T-helper 22 cell (primary cell): ENCODE data around the gene SEBOX.

Experiments used
- DNase-seq: peaks from one replicate; pipeline ENCODE4 v3.0.0-alpha.2; 2020; ENCODE audit warnings: low read depth

SEBOX gene

DNA sequence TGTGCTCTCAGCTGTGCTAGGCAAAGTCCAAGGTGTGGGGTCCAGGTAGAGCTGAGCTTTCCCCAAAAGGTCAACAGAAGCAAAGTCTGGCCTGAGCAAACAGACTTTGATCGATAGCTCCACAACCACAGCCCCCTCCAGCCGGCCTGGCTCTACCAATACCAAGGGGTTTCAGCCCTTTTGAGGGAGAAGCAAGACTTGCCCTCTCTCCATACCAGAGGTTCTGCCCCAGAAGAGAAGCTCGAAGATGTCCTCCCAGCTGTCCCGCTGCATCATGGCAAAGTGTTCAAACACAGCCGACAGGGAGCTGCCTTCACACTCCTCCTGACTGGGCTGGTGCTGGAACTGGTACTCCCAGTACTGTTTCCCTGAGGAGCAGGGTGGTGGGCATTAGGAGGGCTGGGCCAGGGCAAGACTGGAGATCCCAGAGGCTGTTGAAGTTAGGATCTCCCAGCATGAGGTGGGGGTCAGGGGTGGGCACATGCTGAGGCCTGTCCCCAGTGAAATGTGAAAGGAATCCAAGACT lies 3.4 kb upstream of the SEBOX start:
- no peak for DNase-seq

- no peak for DNase-seq
Measured at GRCh38 chr17:28367641-28368305, 2.8 kb upstream of the SEBOX start.

- no peak for DNase-seq
Measured at GRCh38 chr17:28366605-28367004, 1.6 kb upstream of the SEBOX start.

GRCh38 chr17:28365487-28365886 lies 488 bp upstream of the SEBOX start:
- no peak for DNase-seq

DNA sequence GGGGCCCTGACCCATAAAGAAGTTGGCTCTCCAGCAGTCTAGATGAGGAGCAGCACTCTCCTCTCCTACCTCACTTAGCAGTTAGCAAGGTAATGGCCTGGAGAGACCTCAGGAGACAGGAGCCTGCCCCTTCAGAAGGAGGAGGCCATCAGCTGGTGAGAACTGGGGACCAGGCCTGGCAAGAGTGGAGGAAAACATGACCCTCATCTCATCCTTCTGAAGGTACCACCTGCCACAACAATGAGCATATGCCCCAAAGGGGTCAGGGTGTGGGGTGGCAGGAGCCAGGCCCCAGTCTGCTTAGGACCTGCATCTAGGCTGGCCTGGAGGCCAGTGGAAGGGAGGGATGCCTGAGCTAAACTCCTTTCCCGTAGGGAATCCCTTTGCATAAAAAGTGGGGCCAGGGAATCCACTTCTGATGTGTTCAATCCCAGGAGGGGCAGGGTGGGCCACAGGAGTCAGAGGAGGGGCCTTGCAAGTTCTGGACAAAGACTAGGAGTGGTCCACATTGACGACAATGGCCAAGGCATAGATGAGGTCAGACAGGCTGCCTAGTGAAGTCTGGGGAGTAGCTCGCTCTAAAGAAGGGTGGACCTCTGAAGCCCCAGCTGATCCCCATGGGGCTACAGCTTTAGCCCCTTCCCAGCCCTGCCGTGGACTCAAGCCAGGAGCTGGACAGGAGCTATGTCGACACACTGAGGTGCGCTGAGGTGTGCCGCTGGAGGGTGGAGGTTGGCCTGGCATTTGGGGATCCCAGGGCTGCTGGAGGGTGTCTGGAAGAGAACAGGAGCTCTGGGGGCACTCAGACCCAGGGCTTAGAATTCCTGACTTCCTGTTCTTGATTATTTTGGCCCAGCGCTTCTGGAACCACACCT lies 986 bp downstream of the SEBOX start:
- no peak for DNase-seq

- DNase-seq: no peak
Measured at GRCh38 chr17:28363186-28363585, 1.8 kb downstream of the SEBOX start.

- DNase-seq: no peak
Measured at GRCh38 chr17:28357901-28358197, 7.2 kb downstream of the SEBOX start.

DNA sequence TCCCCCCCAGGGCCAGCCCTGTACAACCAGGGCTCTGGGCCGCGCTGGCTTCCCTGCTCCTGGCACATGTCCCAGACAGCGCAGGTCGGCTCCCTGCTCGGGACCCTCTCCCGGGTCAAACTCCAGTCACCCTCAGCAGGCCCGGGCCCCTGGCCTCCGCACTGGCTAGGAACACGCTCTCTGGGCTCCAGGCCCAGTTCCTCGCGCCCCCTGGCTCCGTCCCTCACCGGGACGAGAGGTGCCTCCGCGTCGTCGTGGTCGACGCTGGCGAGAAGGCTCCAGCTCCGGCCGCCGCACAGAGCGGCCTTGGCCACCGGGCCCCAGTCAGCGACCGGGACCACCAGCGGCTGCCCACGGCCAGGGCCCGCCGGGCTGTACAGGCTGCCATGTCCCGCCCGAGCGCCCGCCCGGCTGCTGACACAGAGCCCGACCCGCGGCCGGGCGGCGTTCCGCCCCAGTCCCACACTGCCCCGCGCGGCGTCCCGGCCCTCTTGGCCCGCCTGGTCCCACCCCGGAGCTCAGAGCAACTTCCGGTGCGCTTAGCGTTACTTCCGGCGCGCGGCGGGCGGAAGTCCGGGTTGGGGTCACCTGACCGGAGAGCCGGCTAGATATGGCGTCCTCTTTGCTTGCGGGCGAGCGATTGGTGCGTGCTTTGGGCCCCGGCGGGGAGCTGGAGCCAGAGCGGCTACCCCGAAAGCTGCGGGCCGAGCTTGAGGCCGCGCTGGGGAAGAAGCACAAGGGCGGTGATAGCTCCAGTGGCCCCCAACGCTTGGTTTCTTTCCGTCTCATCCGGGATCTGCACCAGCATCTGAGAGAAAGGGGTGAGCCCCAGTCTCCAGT lies 7.7 kb downstream of the SEBOX start, which contains the start of gene POLDIP2:
Gene POLDIP2, minus strand, starts transcription at position 467 of the 840 bp plus-strand sequence. Its CDS starts 79 bp downstream, at position 388.
- DNase-seq: peak; percentile 92

DNA sequence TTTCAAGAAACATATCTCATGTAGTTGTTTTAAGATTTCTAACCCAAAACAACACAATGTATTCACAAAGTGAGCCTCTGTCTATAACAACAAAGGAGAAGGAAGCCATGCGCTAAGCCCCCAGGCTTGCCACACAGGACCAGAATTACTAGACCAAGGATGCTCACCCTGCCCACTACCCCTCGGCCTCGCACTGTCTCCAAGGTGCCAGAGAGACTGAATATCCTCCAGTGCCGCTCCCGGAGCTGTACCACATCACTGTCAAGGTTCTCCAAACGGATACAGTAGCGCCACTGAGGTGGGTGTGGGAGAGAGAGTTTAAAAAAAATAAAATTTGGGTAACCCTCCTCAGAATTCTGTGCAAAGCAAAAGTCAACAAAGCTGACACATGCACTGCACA lies 14.7 kb downstream of the SEBOX start:
- no peak for DNase-seq

GRCh38 chr17:28348979-28349378 lies 16.0 kb downstream of the SEBOX start:
- DNase-seq: no peak

- no peak for DNase-seq
Measured at GRCh38 chr17:28347261-28347891, 17.6 kb downstream of the SEBOX start.

DNA sequence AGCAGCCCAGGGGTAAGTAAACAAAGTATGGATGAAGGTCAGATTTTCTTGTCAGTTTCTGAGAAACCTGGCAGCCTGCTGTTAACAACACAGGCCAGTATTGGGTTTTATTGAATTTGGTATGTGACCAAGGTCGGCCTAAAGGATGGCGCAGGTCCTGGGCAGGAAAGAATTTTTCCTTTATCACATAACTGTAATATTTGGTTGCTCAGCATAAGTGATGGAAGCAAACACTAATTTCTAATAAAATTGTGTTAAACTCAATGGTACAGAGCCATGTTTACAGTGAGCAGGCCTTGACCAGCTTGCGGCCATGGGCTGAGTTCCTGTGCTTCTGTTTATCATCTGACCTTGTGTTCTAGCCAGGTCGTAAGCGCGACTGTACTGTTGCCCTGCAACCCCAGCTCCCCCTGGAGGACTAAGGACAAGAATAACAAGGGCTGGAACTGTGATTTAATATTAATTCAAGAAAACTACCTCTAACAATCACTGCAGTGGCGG lies 18.2 kb downstream of the SEBOX start:
- DNase-seq: no peak

DNA sequence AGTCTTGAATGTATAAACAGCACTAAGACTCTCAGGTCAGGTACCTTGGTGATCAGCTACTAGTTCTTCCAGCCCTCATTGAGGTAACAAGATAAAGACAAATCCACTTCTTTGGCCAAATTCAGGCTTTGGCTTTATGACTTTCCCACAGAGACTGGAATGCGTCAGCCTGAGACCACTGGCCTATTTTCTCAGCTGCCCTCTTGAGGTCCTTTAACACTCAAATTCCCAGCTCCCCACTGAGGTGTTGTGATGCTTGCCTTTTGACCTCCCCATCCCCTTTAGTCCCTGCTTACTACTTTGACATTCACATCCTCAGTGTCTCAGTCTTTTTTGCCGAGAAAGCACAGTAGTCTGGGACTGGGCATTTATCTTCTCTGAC lies 18.8 kb downstream of the SEBOX start:
- DNase-seq: no peak

DNA sequence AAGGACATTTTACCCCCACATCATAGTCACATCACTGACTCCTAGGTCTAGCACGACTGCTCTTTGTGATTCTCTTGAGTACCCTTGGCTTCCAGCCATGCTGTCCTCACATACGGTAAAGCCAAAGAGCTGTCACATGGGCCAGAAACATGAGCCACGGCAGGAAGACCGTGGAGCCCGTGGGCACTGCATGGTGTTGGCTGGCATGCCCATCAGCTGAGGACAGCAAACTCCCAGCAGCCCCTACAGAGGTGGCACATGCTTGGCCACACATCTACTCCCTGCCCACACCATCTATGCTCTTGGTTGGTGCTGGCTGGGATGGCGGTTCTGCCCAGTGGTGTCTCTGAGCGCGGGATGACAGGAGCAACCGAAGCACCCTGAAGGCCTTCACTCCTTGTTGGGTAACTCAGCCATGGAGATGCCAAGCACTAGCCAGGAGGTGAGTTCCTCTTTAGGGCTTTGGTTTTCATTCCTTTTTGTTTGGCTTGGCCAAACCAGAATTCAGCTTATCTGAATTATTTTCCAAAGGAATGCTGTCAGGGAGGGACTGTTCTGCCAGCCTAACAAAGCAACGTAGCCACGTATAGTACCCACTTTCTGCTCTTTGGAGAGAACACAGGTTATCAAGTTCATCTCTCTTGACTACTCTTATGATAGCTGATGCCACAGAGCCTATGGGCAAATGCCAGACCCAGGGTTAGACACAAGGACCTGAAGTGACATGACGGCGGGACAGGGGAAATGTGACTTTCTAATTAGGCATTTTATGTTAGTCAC lies 19.4 kb downstream of the SEBOX start:
- no peak for DNase-seq

GRCh38 chr17:28344435-28344901 lies 20.5 kb downstream of the SEBOX start:
- DNase-seq: no peak

- DNase-seq: no peak
Measured at GRCh38 chr17:28344011-28344410, 21.0 kb downstream of the SEBOX start.

DNA sequence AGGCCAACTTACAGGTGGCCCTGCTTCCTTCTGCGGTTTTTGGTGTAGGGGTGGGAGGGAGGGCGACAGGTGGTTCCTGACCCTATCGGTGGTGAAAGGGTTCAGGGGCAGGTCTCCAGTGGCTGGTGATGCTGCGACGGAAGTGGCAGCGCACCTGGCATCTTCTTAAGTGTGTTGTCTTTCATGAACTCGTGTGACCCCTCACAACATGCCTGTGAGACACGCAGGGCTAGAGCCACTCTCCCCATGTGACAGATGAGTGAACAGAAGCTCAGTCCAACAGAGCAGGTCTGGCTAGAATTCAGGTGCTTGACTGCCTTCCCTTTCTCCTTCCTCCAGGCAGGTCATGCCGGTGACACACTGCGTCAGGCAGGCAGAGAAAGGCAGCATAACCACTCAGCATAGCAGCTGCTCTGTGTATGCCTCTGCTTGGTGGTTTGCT lies 21.5 kb downstream of the SEBOX start:
- DNase-seq: no peak

DNA sequence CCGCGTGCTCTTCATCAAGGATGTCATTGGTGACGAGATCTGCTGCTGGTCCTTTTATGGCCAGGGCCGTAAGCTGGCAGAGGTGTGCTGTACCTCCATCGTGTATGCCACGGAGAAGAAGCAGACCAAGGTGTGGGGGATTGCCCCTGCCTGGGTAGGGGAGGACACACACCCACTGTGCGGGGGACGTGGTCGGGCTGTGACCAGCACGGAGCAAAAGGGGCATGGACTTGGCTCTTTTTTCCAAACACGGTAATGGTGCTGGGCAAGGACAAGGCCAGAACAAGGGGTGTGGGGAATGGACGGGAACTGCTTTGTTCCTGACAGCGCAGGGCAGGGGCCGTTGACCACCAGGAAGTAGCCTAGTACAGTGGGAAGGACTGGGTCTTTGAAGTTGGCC lies 22.7 kb downstream of the SEBOX start:
- DNase-seq: no peak

DNA sequence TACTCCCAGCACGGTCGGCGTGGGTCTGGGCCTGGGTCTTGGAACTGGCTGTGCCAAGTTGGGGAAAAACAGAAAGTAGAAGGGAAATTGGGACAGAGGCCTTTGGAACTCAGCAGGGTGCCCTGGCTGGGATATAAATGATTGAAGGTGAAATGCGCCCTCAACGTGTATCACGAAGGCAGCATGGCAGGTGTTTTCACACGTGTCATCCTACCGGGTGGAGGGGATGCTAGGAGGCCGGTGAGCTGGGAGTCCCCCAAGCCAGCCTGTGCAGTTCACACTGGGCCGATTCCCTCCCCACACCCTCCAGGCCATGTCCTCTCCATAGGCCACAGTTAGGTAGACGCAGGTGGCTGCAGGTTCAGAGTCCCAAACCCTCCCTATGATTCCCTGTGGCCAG lies 23.5 kb downstream of the SEBOX start:
- DNase-seq: no peak

DNA sequence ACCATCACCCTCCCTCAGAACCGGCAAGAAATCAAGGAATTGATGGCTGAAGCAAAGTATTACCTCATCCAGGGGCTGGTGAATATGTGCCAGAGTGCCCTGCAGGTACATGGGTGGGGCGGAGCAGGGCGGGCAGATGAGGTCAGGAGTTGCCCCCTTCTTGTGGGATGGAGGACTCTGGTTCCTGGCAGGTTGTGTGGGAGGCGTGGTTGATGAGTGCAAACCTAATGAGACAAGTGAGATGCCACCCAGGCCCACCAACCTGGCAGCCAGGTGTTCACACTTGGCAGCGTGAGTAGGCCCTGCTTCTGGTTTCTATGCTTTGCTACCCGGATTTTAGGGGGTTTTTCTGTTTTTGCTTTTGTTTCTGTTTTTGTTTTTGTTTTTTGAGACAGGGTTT lies 24.6 kb downstream of the SEBOX start:
- DNase-seq: no peak

DNA sequence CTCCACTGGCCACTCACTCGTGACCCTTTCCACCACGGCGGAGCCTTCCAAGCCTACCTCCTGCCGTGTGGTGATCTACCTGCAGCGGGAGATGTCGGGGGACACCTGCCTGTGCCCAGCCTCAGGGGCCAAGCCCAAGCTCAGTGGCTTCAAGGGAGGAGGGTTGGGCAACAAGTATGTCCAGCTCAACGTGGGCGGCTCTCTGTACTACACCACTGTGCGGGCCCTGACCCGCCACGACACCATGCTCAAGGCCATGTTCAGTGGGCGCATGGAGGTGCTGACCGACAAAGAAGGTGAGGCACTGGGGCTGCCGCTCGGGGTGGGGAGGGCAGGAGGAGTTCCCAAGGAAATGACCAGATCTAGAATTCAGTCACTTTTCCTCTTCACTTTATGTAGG lies 25.6 kb downstream of the SEBOX start:
- no peak for DNase-seq
